Tongue (tissue), 2 donors: ENCODE data around the gene ADAMTS6. TPM values are rescaled to one million over a fixed set of nuclear protein-coding genes. Genes with fewer than 3 reads are reported as not detected.
"Not testable (repeated sequence)": the region's sequence is repeated elsewhere in the genome, so short reads cannot be mapped to it uniquely, and the experiment has no call there.

Experiments
- DNase-seq: peaks from one replicate; pipeline ENCODE4 v3.0.0-alpha.2; 2015
- total RNA-seq: library from RNA; depleted of rRNA; stranded (reverse); fragments of >200 nt; gene quantifications from one replicate; pipeline ENCODE4 v1.2.3, GENCODE V29; 2014

The ADAMTS6 gene
- 8.1 TPM for total RNA-seq

GRCh38 chr5:65481635-65482295, at the start of gene ADAMTS6:
ADAMTS6 (minus strand) TSS chr5:65481920; CDS start chr5:65473673, 8,247 bp downstream.
- DNase-seq: peak; percentile 99

- no peak for DNase-seq
Measured at GRCh38 chr5:65530904-65531303, 49.2 kb upstream of the ADAMTS6 start.

GRCh38 chr5:65525726-65526125, 44.0 kb upstream of the ADAMTS6 start:
- DNase-seq: no peak

GRCh38 chr5:65512170-65512937, 30.6 kb upstream of the ADAMTS6 start:
- DNase-seq: no peak

- no peak for DNase-seq
Measured at GRCh38 chr5:65508978-65509377, 27.3 kb upstream of the ADAMTS6 start.

- DNase-seq: peak; percentile 18
Measured at GRCh38 chr5:65506961-65507360, 25.2 kb upstream of the ADAMTS6 start.

GRCh38 chr5:65489119-65489518, 7.4 kb upstream of the ADAMTS6 start:
- DNase-seq: no peak

- not testable (repeated sequence) for DNase-seq
Measured at GRCh38 chr5:65488038-65488687, 6.4 kb upstream of the ADAMTS6 start.

GRCh38 chr5:65486803-65487202, 5.1 kb upstream of the ADAMTS6 start:
- DNase-seq: not testable (repeated sequence)

- no peak for DNase-seq
Measured at GRCh38 chr5:65485405-65485804, 3.7 kb upstream of the ADAMTS6 start.

GRCh38 chr5:65483546-65484346, 2.0 kb upstream of the ADAMTS6 start:
- peak; percentile 80 for DNase-seq

- peak; percentile 76 for DNase-seq
Measured at GRCh38 chr5:65482736-65483545, 1.2 kb upstream of the ADAMTS6 start.

GRCh38 chr5:65482296-65482735, 596 bp upstream of the ADAMTS6 start:
- peak; percentile 71 for DNase-seq

- DNase-seq: no peak
Measured at GRCh38 chr5:65481171-65481581, 544 bp downstream of the ADAMTS6 start.

- peak; percentile 89 for DNase-seq
Measured at GRCh38 chr5:65480306-65480865, 1.3 kb downstream of the ADAMTS6 start.

- peak; percentile 10 for DNase-seq
Measured at GRCh38 chr5:65479527-65479926, 2.2 kb downstream of the ADAMTS6 start.

GRCh38 chr5:65478336-65478735, 3.4 kb downstream of the ADAMTS6 start:
- DNase-seq: no peak

- DNase-seq: no peak
Measured at GRCh38 chr5:65475895-65476294, 5.8 kb downstream of the ADAMTS6 start.

GRCh38 chr5:65475336-65475735, 6.4 kb downstream of the ADAMTS6 start:
- DNase-seq: no peak

- no peak for DNase-seq
Measured at GRCh38 chr5:65474130-65474711, 7.5 kb downstream of the ADAMTS6 start.

- DNase-seq: no peak
Measured at GRCh38 chr5:65468633-65469032, 13.1 kb downstream of the ADAMTS6 start.
